ENCODE results near the gene CLPTM1L.

GRCh38 chr5:1331861-1332405, 13.0 kb downstream of the CLPTM1L start:
- TF ChIP-seq CTCF (IDR thresholded peaks at IDR 0.05; ENCODE audit: insufficient read depth, low read depth, low read length) (no peak), EZH2 (IDR thresholded peaks at IDR 0.05; ENCODE audit: insufficient read depth, low read length) (no peak)

Measured in astrocyte (in vitro differentiated cells and primary cell).